ENCODE measurements around the gene ZNF624. TPM values are rescaled to one million over a fixed set of nuclear protein-coding genes. Genes with fewer than 3 reads are reported as not detected.
"Not testable (repeated sequence)": the region's sequence is repeated elsewhere in the genome, so short reads cannot be mapped to it uniquely, and the experiment has no call there.

Gene ZNF624
- total and polyA plus RNA-seq, 9 donors: 1.8 to 10.1 (median 7.4) TPM

DNA sequence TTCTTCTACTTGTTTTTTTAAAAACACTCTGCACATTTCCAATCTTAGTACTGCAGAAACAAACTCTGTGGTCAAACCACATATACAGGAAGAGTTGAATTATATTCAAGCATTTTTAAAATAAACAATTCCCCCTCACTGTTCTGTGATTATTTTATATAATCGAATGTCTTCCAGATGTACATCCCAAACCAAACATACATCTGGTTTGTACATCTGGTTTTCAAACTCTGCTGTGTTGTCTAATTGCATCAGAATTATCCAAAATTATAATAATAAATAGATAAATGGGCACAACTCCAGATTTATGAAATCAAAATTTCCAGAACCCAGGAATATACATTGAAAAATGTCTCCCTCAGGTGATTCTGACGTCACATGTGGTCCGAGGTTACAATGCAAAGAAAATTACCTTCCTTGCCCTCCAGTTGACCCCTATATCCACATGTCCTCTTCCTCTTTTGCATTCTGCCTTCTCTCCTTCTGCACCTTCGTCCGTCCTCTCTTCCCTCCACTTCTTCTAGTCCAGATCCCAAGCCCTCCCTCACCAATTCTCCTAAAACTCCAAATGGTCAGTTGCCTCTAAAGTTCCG lies 23.1 kb upstream of the ZNF624 start:
- no peak for DNase-seq
- Histone ChIP-seq H3K27ac (no peak overlapping the region), H3K4me3 (no peak overlapping the region), H3K4me1 (ENCODE audit: insufficient read depth) (no peaks in the 10 kb centered on the region), H3K9me3 (no peaks in the 10 kb centered on the region), H3K27me3 (no peaks in the 10 kb centered on the region), H3K36me3 (no peaks in the 10 kb centered on the region)
- intact Hi-C loops (cut with DNase I): no loop called here
- 76 to 83% (median 78%) methylated on average over 6 of the region's 6 CpGs for WGBS, 3 donors
- no peak for TF ChIP-seq EP300 (IDR thresholded peaks at IDR 0.05)
- TF ChIP-seq, protein P1, sequence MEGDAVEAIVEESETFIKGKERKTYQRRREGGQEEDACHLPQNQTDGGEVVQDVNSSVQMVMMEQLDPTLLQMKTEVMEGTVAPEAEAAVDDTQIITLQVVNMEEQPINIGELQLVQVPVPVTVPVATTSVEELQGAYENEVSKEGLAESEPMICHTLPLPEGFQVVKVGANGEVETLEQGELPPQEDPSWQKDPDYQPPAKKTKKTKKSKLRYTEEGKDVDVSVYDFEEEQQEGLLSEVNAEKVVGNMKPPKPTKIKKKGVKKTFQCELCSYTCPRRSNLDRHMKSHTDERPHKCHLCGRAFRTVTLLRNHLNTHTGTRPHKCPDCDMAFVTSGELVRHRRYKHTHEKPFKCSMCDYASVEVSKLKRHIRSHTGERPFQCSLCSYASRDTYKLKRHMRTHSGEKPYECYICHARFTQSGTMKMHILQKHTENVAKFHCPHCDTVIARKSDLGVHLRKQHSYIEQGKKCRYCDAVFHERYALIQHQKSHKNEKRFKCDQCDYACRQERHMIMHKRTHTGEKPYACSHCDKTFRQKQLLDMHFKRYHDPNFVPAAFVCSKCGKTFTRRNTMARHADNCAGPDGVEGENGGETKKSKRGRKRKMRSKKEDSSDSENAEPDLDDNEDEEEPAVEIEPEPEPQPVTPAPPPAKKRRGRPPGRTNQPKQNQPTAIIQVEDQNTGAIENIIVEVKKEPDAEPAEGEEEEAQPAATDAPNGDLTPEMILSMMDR (IDR thresholded peaks at IDR 0.05): no peak
- no peak for TF ChIP-seq POLR2A (IDR thresholded peaks at IDR 0.05)

DNA sequence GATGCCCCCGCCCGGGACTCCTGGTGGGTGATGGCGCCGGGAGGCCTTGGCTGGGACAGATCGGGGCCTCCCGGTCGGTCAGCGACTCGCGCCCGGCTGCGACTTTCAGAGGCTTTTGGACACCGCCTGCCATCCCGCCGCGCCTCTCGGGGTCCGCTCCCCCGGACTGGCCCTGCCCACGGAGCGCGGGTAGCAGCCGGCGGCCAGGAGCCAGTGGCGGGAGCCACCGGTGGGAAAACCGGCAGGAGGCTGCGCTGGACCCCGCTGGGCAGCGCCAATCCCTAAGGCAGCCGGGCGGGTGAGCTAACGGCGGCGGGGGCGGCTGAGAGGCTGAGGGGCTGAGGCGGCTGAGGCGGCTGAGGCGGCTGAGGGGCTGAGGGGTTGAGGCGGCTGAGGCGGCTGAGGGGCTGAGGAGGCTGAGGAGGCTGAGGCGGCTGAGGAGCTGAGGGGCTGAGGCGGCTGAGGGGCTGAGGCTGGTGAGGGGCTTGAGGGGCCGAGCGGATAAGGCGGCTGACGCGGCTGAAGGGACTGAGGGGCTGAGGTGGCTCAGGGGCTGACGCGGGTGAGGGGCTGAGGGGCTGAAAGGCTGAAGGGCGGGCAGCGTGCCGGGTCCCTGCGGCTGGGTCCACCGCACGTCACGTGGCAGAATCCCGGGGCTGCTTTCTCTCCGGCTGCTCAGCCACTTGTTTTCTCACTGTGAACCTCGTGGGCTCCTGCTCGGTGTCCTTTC lies 13.4 kb upstream of the ZNF624 start:
- 1 to 2% (median 1%) methylated on average over 35 to 59 of the region's 61 CpGs for WGBS, 3 donors
- peak overlapping the region; percentile 24 for H3K4me3 ChIP-seq
- H3K27me3 ChIP-seq; H3K9me3 ChIP-seq; intact Hi-C loops (cut with DNase I); H3K27ac ChIP-seq; H3K36me3 ChIP-seq; H3K4me1 ChIP-seq (ENCODE audit: insufficient read depth): not testable (repeated sequence)
- DNase-seq: peak in 2 of 5 donors; percentile 22 to 36

DNA sequence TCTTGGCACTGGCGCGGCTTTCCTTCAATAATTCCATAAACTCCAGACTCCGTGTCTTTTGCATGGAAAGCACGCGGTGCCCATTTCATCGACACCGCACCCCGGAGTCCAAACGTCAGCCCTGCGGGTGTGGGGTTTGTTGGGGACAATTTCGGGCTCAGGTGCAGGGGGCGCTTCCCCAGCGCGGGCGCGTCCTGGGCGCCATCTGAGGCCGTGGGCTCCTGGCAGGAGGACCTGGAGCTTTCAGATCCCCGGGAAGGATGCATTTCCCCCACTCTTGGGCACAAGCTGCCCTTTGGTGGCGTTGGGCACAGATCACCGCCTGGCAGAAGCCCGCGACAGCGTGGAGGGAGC lies 12.9 kb upstream of the ZNF624 start:
- H3K27ac ChIP-seq; DNase-seq; intact Hi-C loops (cut with DNase I); H3K4me1 ChIP-seq (ENCODE audit: insufficient read depth); H3K9me3 ChIP-seq; H3K36me3 ChIP-seq; H3K27me3 ChIP-seq; H3K4me3 ChIP-seq: not testable (repeated sequence)
- 50 to 61% (median 56%) methylated on average over 17 to 24 of the region's 24 CpGs for WGBS, 3 donors

DNA sequence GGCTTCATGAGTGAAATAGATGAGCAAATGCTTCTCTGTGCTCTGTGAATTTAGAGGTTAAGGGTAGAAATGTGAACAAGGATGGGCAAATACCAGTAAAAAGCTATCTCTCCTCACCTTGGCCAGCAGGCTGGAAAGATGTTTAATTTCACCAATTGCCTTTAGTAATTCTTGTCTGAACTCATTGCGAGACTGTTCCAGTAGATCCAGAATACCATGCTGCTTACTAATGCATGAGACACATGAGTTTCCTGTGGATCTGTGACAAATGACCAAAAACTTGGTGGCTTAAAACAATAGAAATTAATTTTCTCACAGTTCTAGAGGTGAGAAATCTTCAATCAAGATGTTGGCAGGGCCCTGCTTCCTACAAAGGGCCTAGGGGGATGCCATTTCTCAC lies 9.3 kb upstream of the ZNF624 start:
- Histone ChIP-seq H3K4me3 (no peak overlapping the region), H3K27ac (no peak overlapping the region), H3K27me3 (no peaks in the 10 kb centered on the region), H3K36me3 (no peaks in the 10 kb centered on the region), H3K9me3 (no peaks in the 10 kb centered on the region), H3K4me1 (ENCODE audit: insufficient read depth) (no peaks in the 10 kb centered on the region)
- WGBS, 3 donors: 81 to 97% (median 90%) methylated on average over 1 of the region's 1 CpG
- DNase-seq: no peak
- TF ChIP-seq POLR2A (IDR thresholded peaks at IDR 0.05): no peak
- no peak for TF ChIP-seq EP300 (IDR thresholded peaks at IDR 0.05)
- TF ChIP-seq, protein P1 (IDR thresholded peaks at IDR 0.05): no peak
- intact Hi-C loops (cut with DNase I): no loop called here

DNA sequence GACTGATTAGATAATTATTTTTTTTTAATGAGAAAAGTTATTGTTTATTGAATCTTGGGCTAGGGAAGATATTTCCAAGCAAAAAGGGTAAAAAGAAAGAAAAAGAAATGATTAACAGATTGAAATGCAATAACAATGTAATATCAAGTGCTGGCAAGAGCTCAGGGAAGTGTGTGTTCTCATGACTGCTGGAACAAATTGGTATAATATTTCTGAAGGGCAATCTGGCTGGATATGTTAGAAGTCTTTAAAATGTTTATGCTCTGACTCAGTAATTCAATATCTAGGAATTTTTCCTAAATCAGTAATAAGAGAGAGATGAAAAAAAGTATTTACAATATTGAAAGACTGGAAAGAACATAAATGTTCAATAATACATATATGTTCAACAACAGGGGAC lies 7.6 kb upstream of the ZNF624 start:
- H3K4me3 ChIP-seq: no peak overlapping the region
- H3K9me3 ChIP-seq: no peaks in the 10 kb centered on the region
- intact Hi-C loops (cut with DNase I): no loop called here

More for the DNA sequence above, 7.6 kb upstream of the ZNF624 start:
- Histone ChIP-seq H3K27me3 (no peaks in the 10 kb centered on the region), H3K36me3 (no peaks in the 10 kb centered on the region), H3K27ac (no peak overlapping the region), H3K4me1 (ENCODE audit: insufficient read depth) (no peaks in the 10 kb centered on the region)
- no peak for DNase-seq
- TF ChIP-seq POLR2A (IDR thresholded peaks at IDR 0.05) (no peak), EP300 (IDR thresholded peaks at IDR 0.05) (no peak)
- TF ChIP-seq, protein P1 (IDR thresholded peaks at IDR 0.05): no peak
